SK-N-SH treated with all-trans-retinoic acid at 6 μM for 48 hours (cell line): ENCODE results near the gene INAVA.

Experiments used
- ATAC-seq: fragments of 200-7000 bp; cut with Tn5 transposase; 3 replicates; pipeline ENCODE4 v1.9.1; 2020; ENCODE audit warnings: mild to moderate bottlenecking, moderate library complexity
- ARNTL ChIP-seq: fragments of 450-650 bp; formaldehyde crosslinking; IDR thresholded peaks from 2 replicates; pipeline ENCODE4 v1.5.0; 2020; ENCODE audit warnings: low read depth, mild to moderate bottlenecking, moderate library complexity, borderline replicate concordance
- BACH2 ChIP-seq: fragments of 250-450 bp; sonication (Bioruptor Pico); IDR thresholded peaks from 2 replicates; pipeline ENCODE4 v1.9.0; 2021; ENCODE audit warnings: mild to moderate bottlenecking, borderline replicate concordance
- CREB5 ChIP-seq: fragments of 250-450 bp; sonication (Bioruptor Pico); IDR thresholded peaks from 2 replicates; pipeline ENCODE4 v1.5.1; 2020; ENCODE audit warnings: low read depth, mild to moderate bottlenecking, moderate library complexity
- CSDC2 ChIP-seq: fragments of 250-450 bp; sonication (Bioruptor Pico); IDR thresholded peaks from 2 replicates; pipeline ENCODE4 v1.5.0; 2020; ENCODE audit warnings: mild to moderate bottlenecking, moderate library complexity
- ESRRG ChIP-seq: fragments of 250-450 bp; sonication (Bioruptor Pico); IDR thresholded peaks from 2 replicates; pipeline ENCODE4 v1.6.1; 2021; ENCODE audit warnings: mild to moderate bottlenecking
- ISL1 ChIP-seq: fragments of 250-450 bp; sonication (Bioruptor Pico); IDR thresholded peaks from 2 replicates; pipeline ENCODE4 v2.1.2; 2022; ENCODE audit warnings: mild to moderate bottlenecking, moderate library complexity
- OSR1 ChIP-seq: fragments of 250-450 bp; sonication (Bioruptor Pico); IDR thresholded peaks from 2 replicates; pipeline ENCODE4 v1.8.0; 2022; ENCODE audit warnings: moderate library complexity, mild to moderate bottlenecking, inconsistent platforms
- PATZ1 ChIP-seq: fragments of 250-450 bp; sonication (Bioruptor Pico); IDR thresholded peaks from 2 replicates; pipeline ENCODE4 v1.8.0; 2020; ENCODE audit warnings: mild to moderate bottlenecking, moderate library complexity, borderline replicate concordance
- POU6F1 ChIP-seq: fragments of 250-450 bp; sonication (Bioruptor Pico); IDR thresholded peaks from 2 replicates; pipeline ENCODE4 v1.8.0; 2021; ENCODE audit warnings: low read depth, mild to moderate bottlenecking, moderate library complexity, borderline replicate concordance
- PPARA ChIP-seq: fragments of 250-450 bp; sonication (Bioruptor Pico); IDR thresholded peaks from 2 replicates; pipeline ENCODE4 v1.5.0; 2020; ENCODE audit warnings: mild to moderate bottlenecking, borderline replicate concordance
- RARB ChIP-seq: fragments of 250-450 bp; sonication (Bioruptor Pico); IDR thresholded peaks from 2 replicates; pipeline ENCODE4 v1.8.0; 2021; ENCODE audit warnings: mild to moderate bottlenecking, moderate library complexity
- SNAI2 ChIP-seq: fragments of 250-450 bp; sonication (Bioruptor Pico); IDR thresholded peaks from 2 replicates; pipeline ENCODE4 v1.5.0; 2020; ENCODE audit warnings: mild to moderate bottlenecking, moderate library complexity
- TCF4 ChIP-seq: fragments of 250-450 bp; sonication (Bioruptor Pico); IDR thresholded peaks from 2 replicates; pipeline ENCODE4 v1.8.0; 2021; ENCODE audit warnings: mild to moderate bottlenecking, moderate library complexity, borderline replicate concordance
- TOX ChIP-seq: fragments of 250-450 bp; sonication (Bioruptor Pico); IDR thresholded peaks from 2 replicates; pipeline ENCODE4 v1.8.0; 2021; ENCODE audit warnings: mild to moderate bottlenecking, moderate library complexity, borderline replicate concordance
- TSHZ2 ChIP-seq: fragments of 250-450 bp; sonication (Bioruptor Pico); IDR thresholded peaks from 2 replicates; pipeline ENCODE4 v1.5.0; 2020; ENCODE audit warnings: mild to moderate bottlenecking, moderate library complexity
- ZC3H10 ChIP-seq: fragments of 250-450 bp; sonication (Bioruptor Pico); IDR thresholded peaks from 2 replicates; pipeline ENCODE4 v1.5.1; 2021; ENCODE audit warnings: mild to moderate bottlenecking, moderate library complexity
- ZFP3 ChIP-seq: fragments of 250-450 bp; sonication (Bioruptor Pico); IDR thresholded peaks from 2 replicates; pipeline ENCODE4 v1.5.0; 2020; ENCODE audit warnings: mild to moderate bottlenecking, moderate library complexity
- ZFP30 ChIP-seq: fragments of 450-650 bp; formaldehyde crosslinking; IDR thresholded peaks from 2 replicates; pipeline ENCODE4 v1.5.0; 2022; ENCODE audit warnings: mild to moderate bottlenecking, moderate library complexity
- ZNF565 ChIP-seq: fragments of 450-650 bp; formaldehyde crosslinking; conservative IDR thresholded peaks from 2 replicates; pipeline ENCODE4 v1.5.0; 2020; ENCODE audit warnings: low read depth, mild to moderate bottlenecking, moderate library complexity
- ZNF70 ChIP-seq: fragments of 450-650 bp; formaldehyde crosslinking; IDR thresholded peaks from 2 replicates; pipeline ENCODE4 v1.5.0; 2020; ENCODE audit warnings: mild to moderate bottlenecking, moderate library complexity

The INAVA gene

GRCh38 chr1:200921571-200922110 is 26.9 kb downstream of the INAVA start:
- TF ChIP-seq ZNF565 (no peak), TOX (CRISPR knock-in tag) (no peak), BACH2 (CRISPR knock-in tag) (no peak), RARB (no peak), ZC3H10 (CRISPR knock-in tag) (no peak)
- TF ChIP-seq, all 23 proteins: peak for 0

GRCh38 chr1:200922406-200922805 is 27.7 kb downstream of the INAVA start:
- TF ChIP-seq ISL1 (no peak), ZNF70 (CRISPR knock-in tag) (no peak), PPARA (CRISPR knock-in tag) (no peak), BACH2 (CRISPR knock-in tag) (no peak), POU6F1 (no peak), ARNTL (CRISPR knock-in tag) (no peak), TCF4 (CRISPR knock-in tag) (no peak), CSDC2 (CRISPR knock-in tag) (no peak), ZNF565 (no peak), SNAI2 (CRISPR knock-in tag) (no peak), ZC3H10 (CRISPR knock-in tag) (no peak), ZFP3 (CRISPR knock-in tag) (no peak), ZFP30 (CRISPR knock-in tag) (no peak), TSHZ2 (CRISPR knock-in tag) (no peak)
- no peak for ATAC-seq

More at GRCh38 chr1:200921571-200922110, 26.9 kb downstream of the INAVA start:
- ATAC-seq = no peak

GRCh38 chr1:200923601-200924000 is 28.9 kb downstream of the INAVA start:
- TF ChIP-seq TSHZ2 (CRISPR knock-in tag) = no peak
- TF ChIP-seq PPARA (CRISPR knock-in tag) = no peak
- no peak for TF ChIP-seq TOX (CRISPR knock-in tag)
- ATAC-seq = no peak

GRCh38 chr1:200925831-200926230 is 31.1 kb downstream of the INAVA start:
- TF ChIP-seq RARB (no peak), OSR1 (no peak), ISL1 (no peak), TCF4 (CRISPR knock-in tag) (no peak), TOX (CRISPR knock-in tag) (no peak)
- ATAC-seq = no peak

- TF ChIP-seq ESRRG = no peak
- no peak for TF ChIP-seq TOX (CRISPR knock-in tag)
- TF ChIP-seq POU6F1 = no peak
- no peak for TF ChIP-seq ISL1
- TF ChIP-seq CREB5 (CRISPR knock-in tag) = no peak
- no peak for TF ChIP-seq PPARA (CRISPR knock-in tag)
- TF ChIP-seq BACH2 (CRISPR knock-in tag) = no peak
- no peak for TF ChIP-seq PATZ1
- no peak for TF ChIP-seq SNAI2 (CRISPR knock-in tag)
- no peak for TF ChIP-seq ZNF70 (CRISPR knock-in tag)
- TF ChIP-seq ARNTL (CRISPR knock-in tag) = no peak
These were observed 35.0 kb downstream of the INAVA start for GRCh38 chr1:200929530-200930278.

More at GRCh38 chr1:200929530-200930278, 35.0 kb downstream of the INAVA start:
- ATAC-seq = no peak
